ENCODE data around the gene TUBA1B. TPM values are rescaled to one million over a fixed set of nuclear protein-coding genes. Genes with fewer than 3 reads are reported as not detected.

TUBA1B gene
- total and polyA plus RNA-seq, 2 of the 8 experiments (the other 6 are each of a cell fraction or from before 2014, with no cell fraction given) = 2,092 to 6,837 TPM

DNA sequence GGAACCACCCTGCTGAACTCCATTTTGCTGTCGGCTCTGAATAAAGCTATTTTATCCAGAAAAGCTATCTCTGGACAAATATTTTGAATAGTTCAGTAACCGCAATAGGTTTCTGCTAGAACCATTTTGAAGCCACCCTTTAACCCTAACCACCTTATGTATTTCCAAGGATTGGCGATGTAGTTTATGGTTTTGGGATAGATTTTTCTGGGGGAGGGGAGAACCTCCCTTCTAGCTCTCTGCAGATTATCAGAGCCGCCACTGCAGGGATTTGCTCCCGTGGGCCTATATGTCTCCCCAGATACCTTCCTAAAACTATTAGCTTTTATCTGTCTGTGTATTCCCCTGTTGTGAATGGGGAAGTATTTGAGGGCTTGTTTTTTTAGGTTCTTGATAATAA, 1.8 kb upstream of the TUBA1B start:
- Histone ChIP-seq H2BK120ac (replicated peaks; ENCODE audit: low read depth, low read length) (no peak overlapping the region), H3K36me3 (ENCODE audit: control insufficient read depth in 2 of 4, insufficient read depth in 4 of 4, low read length in 3 of 4) (peaks cover 8 to 18% (median 11%) of the 10 kb centered on the region in 4 experiments), H2BK5ac (ENCODE audit: low read depth, low read length) (no peak overlapping the region), H4K8ac (ENCODE audit: extremely low read depth, insufficient read depth, low read length) (no peak overlapping the region), H3K4me2 (ENCODE audit: insufficient read depth in 1 of 2, low read depth in 2 of 2, low read length in 2 of 2) (no peak overlapping the region), H3K9ac (replicated peaks in 1 of 4; ENCODE audit: extremely low read depth in 1 of 4, low read depth in 3 of 4, low read length in 3 of 4) (no peak overlapping the region), H3K4me1 (replicated peaks in 1 of 4; ENCODE audit: control insufficient read depth in 3 of 4, insufficient read depth in 4 of 4, low read length in 3 of 4) (peaks cover 0 to 4% (median 2%) of the 10 kb centered on the region in 4 experiments; a peak in 4 of 7 replicates), H3K79me1 (ENCODE audit: low read depth, low read length) (no peaks in the 10 kb centered on the region), H3K56ac (replicated peaks; ENCODE audit: insufficient read length, low read depth, low read length) (no peak overlapping the region), H3K4ac (replicated peaks; ENCODE audit: insufficient read length, low read depth, low read length) (no peak overlapping the region), H2AK5ac (ENCODE audit: low read depth, low read length) (no peak overlapping the region), H3K27me3 (replicated peaks in 1 of 4; ENCODE audit: control insufficient read depth in 3 of 4, extremely low read depth in 1 of 4, insufficient read depth in 3 of 4, low read length in 3 of 4) (no peaks in the 10 kb centered on the region), H2BK12ac (ENCODE audit: low read depth, low read length) (no peak overlapping the region), H2AFZ (ENCODE audit: low read length) (no peak overlapping the region), H2BK20ac (ENCODE audit: low read length) (no peak overlapping the region), H3K9me3 (ENCODE audit: insufficient read depth in 2 of 2, low read depth in 1 of 2, low read length in 1 of 2) (no peaks in the 10 kb centered on the region), H3K79me2 (ENCODE audit: control insufficient read depth in 1 of 2, insufficient read depth in 2 of 2, low read length in 2 of 2) (peaks cover 0 to 21% of the 10 kb centered on the region in 2 experiments; a peak in 2 of 4 replicates), H4K20me1 (replicated peaks in 1 of 2; ENCODE audit: control insufficient read depth in 1 of 2, insufficient read depth in 2 of 2, low read length in 2 of 2) (peaks cover 5 to 10% of the 10 kb centered on the region in 2 experiments), H3K14ac (ENCODE audit: insufficient read length) (no peak overlapping the region), H3K27ac (ENCODE audit: low read depth, low read length) (no peak overlapping the region), H3K23me2 (ENCODE audit: low read depth, low read length) (peaks cover 8% of the 10 kb centered on the region), H3K4me3 (ENCODE audit: extremely low read depth in 1 of 4, insufficient read depth in 2 of 4, low read depth in 3 of 4, low read length in 4 of 4) (0 out of 8 replicates have a peak overlapping the region, but pooled peaks of 1 of the 4 experiments have one; percentile 3), H3K18ac (ENCODE audit: extremely low read depth, low read length) (no peak overlapping the region), H2BK15ac (ENCODE audit: low read length) (no peak overlapping the region), H4K5ac (ENCODE audit: insufficient read length, low read depth, low read length) (no peak overlapping the region), H3K23ac (ENCODE audit: insufficient read length) (no peak overlapping the region), H4K91ac (replicated peaks; ENCODE audit: insufficient read length, low read length) (no peak overlapping the region)
- POLR2A ChIA-PET (ENCODE audit: partially characterized antibody) = interaction anchor here (0.8 to 8.6 kb wide), 6 partner anchors 12 to 75 kb away, joined by 3 to 132 read pairs (median 18); partner anchors contain the start of genes KMT2D and TUBA1A
- DNase-seq (ENCODE audit: low read depth in 1 of 2, low spot score in 2 of 2) (no peak), FAIRE-seq (no peak)
- CTCF ChIA-PET (ENCODE audit: partially characterized antibody) = interaction anchor here (0.6 to 2.3 kb wide), 5 partner anchors 9 to 214 kb away, joined by 3 to 7 read pairs (median 3); no protein-coding TSS in a partner anchor
- 91% methylated on average over 5 of the region's 5 CpGs; no CpG with 5 or more reads in 1 of the 2 experiments for WGBS, 2 experiments (ENCODE audit: extremely low coverage in 1 of 2, insufficient coverage in 1 of 2, insufficient read length in 1 of 2, insufficient replicate concordance in 2 of 2, low coverage in 1 of 2, low lambda C conversion rate in 2 of 2, missing lambda C conversion rate in 1 of 2)
- TF ChIP-seq JUN (IDR thresholded peaks at IDR 0.05; ENCODE audit: low read depth, low read length) (no peak), ASH2L (IDR thresholded peaks at IDR 0.05; ENCODE audit: low read length) (no peak), RFX5 (IDR thresholded peaks at IDR 0.05; ENCODE audit: borderline replicate concordance, low read depth, low read length) (no peak), HDAC6 (IDR thresholded peaks at IDR 0.05; ENCODE audit: low read depth, low read length) (no peak), TBP (IDR thresholded peaks at IDR 0.05; ENCODE audit: low read depth, low read length) (no peak), BCL11A (IDR thresholded peaks at IDR 0.05; ENCODE audit: low read depth in 2 of 2, low read length in 2 of 2) (no peak), FOSL1 (IDR thresholded peaks at IDR 0.05; ENCODE audit: insufficient read depth, low read depth, low read length) (no peak), CREB1 (IDR thresholded peaks at IDR 0.05) (no peak)
- TF ChIP-seq, protein P1, sequence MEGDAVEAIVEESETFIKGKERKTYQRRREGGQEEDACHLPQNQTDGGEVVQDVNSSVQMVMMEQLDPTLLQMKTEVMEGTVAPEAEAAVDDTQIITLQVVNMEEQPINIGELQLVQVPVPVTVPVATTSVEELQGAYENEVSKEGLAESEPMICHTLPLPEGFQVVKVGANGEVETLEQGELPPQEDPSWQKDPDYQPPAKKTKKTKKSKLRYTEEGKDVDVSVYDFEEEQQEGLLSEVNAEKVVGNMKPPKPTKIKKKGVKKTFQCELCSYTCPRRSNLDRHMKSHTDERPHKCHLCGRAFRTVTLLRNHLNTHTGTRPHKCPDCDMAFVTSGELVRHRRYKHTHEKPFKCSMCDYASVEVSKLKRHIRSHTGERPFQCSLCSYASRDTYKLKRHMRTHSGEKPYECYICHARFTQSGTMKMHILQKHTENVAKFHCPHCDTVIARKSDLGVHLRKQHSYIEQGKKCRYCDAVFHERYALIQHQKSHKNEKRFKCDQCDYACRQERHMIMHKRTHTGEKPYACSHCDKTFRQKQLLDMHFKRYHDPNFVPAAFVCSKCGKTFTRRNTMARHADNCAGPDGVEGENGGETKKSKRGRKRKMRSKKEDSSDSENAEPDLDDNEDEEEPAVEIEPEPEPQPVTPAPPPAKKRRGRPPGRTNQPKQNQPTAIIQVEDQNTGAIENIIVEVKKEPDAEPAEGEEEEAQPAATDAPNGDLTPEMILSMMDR (IDR thresholded peaks at IDR 0.05; ENCODE audit: control extremely low read depth in 1 of 3, insufficient read depth in 1 of 3, low read depth in 1 of 3, low read length in 3 of 3) = no peak
- TF ChIP-seq, protein P2, sequence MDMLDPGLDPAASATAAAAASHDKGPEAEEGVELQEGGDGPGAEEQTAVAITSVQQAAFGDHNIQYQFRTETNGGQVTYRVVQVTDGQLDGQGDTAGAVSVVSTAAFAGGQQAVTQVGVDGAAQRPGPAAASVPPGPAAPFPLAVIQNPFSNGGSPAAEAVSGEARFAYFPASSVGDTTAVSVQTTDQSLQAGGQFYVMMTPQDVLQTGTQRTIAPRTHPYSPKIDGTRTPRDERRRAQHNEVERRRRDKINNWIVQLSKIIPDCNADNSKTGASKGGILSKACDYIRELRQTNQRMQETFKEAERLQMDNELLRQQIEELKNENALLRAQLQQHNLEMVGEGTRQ (IDR thresholded peaks at IDR 0.05; ENCODE audit: low read length) = no peak
